PC-3 (cell line): ENCODE results near the gene OSBPL8. TPM values are rescaled to one million over a fixed set of nuclear protein-coding genes. Genes with fewer than 3 reads are reported as not detected.

Experiments
- ATAC-seq: fragments of 200-7000 bp; cut with Tn5 transposase; 2 replicates; pipeline ENCODE4 v1.9.1; 2020; ENCODE audit warnings: mild to moderate bottlenecking, moderate library complexity
- BruUV-seq: library from RNA; stranded (reverse); fragments of 400-500 nt; replicated peaks from 2 replicates; lab custom pipeline; 2021; lab: Mats Ljungman, UMichigan
- CTCF ChIA-PET: fragments of 300-600 bp; sonication (Branson Sonifier 250); formaldehyde crosslinking; loops from one replicate; lab custom pipeline; 2022; ENCODE audit warnings: antibody characterized with exemption; lab: Charles Lee
- POLR2A ChIA-PET: fragments of 300-600 bp; sonication (Branson Sonifier 250); formaldehyde crosslinking; loops from one replicate; lab custom pipeline; 2022; ENCODE audit warnings: antibody characterized with exemption; ENCODE audit not compliant: unreplicated experiment; lab: Charles Lee
- DNase-seq: peaks from one replicate; pipeline ENCODE4 v3.0.0-alpha.2; 2015
- H2AFZ ChIP-seq: fragments of 300-600 bp; sonication (generic); 2 replicates; pipeline ENCODE4 v1.6.0; 2016; ENCODE audit warnings: antibody characterized with exemption, low read length
- H3F3A ChIP-seq: fragments of 300-600 bp; sonication (generic); one replicate; pipeline ENCODE4 v1.6.0; 2017; ENCODE audit warnings: antibody characterized with exemption, low read length, control low read depth, mild to moderate bottlenecking; ENCODE audit not compliant: unreplicated experiment
- H3K27ac ChIP-seq: fragments of 300-600 bp; sonication (generic); 2 replicates; pipeline ENCODE4 v1.5.1; 2016; ENCODE audit warnings: mild to moderate bottlenecking, low read length
- H3K27me3 ChIP-seq: fragments of 300-600 bp; sonication (generic); 2 replicates; pipeline ENCODE4 v1.6.1; 2016; ENCODE audit warnings: low read length, mixed read lengths
- H3K36me3 ChIP-seq: fragments of 300-600 bp; sonication (generic); 2 replicates; pipeline ENCODE4 v1.6.1; 2016; ENCODE audit warnings: low read depth, mixed run types, low read length, mixed read lengths
- H3K4me1 ChIP-seq: fragments of 300-600 bp; sonication (generic); 2 replicates; pipeline ENCODE4 v1.5.1; 2016; ENCODE audit warnings: low read length; ENCODE audit not compliant: insufficient read depth
- H3K4me2 ChIP-seq: fragments of 300-600 bp; sonication (generic); 2 replicates; pipeline ENCODE4 v1.6.0; 2016; ENCODE audit warnings: low read length
- H3K4me3 ChIP-seq: fragments of 300-600 bp; sonication (generic); 2 replicates; pipeline ENCODE4 v1.5.1; 2016; ENCODE audit warnings: mild to moderate bottlenecking, low read length, mixed read lengths
- H3K79me2 ChIP-seq: fragments of 300-600 bp; sonication (generic); 2 replicates; pipeline ENCODE4 v1.6.1; 2017; ENCODE audit warnings: low read length, mixed read lengths
- H3K9ac ChIP-seq: fragments of 300-600 bp; sonication (generic); 2 replicates; pipeline ENCODE4 v1.6.0; 2016; ENCODE audit warnings: mild to moderate bottlenecking, low read length
- H3K9me2 ChIP-seq: fragments of 300-600 bp; sonication (generic); replicated peaks from 2 replicates; pipeline ENCODE4 v1.6.1; 2016; ENCODE audit warnings: mixed run types, low read length, mixed read lengths
- H3K9me3 ChIP-seq: fragments of 300-600 bp; sonication (generic); 2 replicates; pipeline ENCODE4 v1.6.1; 2016; ENCODE audit warnings: low read length, mixed read lengths
- H4K20me1 ChIP-seq: fragments of 300-600 bp; sonication (generic); 2 replicates; pipeline ENCODE4 v1.6.1; 2016; ENCODE audit warnings: low read length, mixed read lengths
- CTCF ChIP-seq: fragments of 300-600 bp; sonication (generic); conservative IDR thresholded peaks from 2 replicates; pipeline ENCODE4 v1.5.1; 2017; ENCODE audit warnings: antibody characterized with exemption, low read depth, mild to moderate bottlenecking, low read length
- EZH2 ChIP-seq: fragments of 300-600 bp; sonication (generic); IDR thresholded peaks from one replicate; pipeline ENCODE4 v1.6.1; 2017; ENCODE audit warnings: antibody characterized with exemption, mild to moderate bottlenecking, low read length; ENCODE audit not compliant: unreplicated experiment
- EZH2phosphoT487 ChIP-seq: fragments of 300-600 bp; sonication (generic); IDR thresholded peaks from 2 replicates; pipeline ENCODE4 v1.6.1; 2018; ENCODE audit warnings: mild to moderate bottlenecking, antibody characterized with exemption, low read length, borderline replicate concordance
- intact Hi-C: fragments of 100-400 bp; cut with micrococcal nuclease; formaldehyde crosslinking; loops from 2 replicates; pipeline ENCODE4 v1.9.0; 2023
- total RNA-seq: library from RNA; depleted of rRNA; stranded (reverse); fragments of >200 nt; gene quantifications from 2 replicates; pipeline ENCODE4 v1.2.3, GENCODE V29; 2014

The OSBPL8 gene
- total RNA-seq, 1 experiment from 2014 or later = 28.5 TPM

- no peak for ATAC-seq
- Histone ChIP-seq H3F3A (no peaks in the 10 kb centered on the region), H3K9me2 (no peaks in the 10 kb centered on the region), H3K4me1 (no peaks in the 10 kb centered on the region), H2AFZ (no peak overlapping the region), H3K27ac (no peak overlapping the region), H3K9ac (no peak overlapping the region), H3K27me3 (no peaks in the 10 kb centered on the region), H3K36me3 (no peaks in the 10 kb centered on the region), H3K4me2 (no peak overlapping the region), H4K20me1 (no peaks in the 10 kb centered on the region), H3K79me2 (no peaks in the 10 kb centered on the region), H3K9me3 (no peaks in the 10 kb centered on the region), H3K4me3 (no peak overlapping the region)
- no peak for DNase-seq
- no TSS peak for BruUV-seq
- TF ChIP-seq EZH2 (no peak), CTCF (no peak), EZH2phosphoT487 (no peak)
- intact Hi-C loops = no loop called here
- ChIA-PET POLR2A (no interaction called here), CTCF (no interaction called here)
These were observed 160.5 kb downstream of the OSBPL8 start for GRCh38 chr12:76399040-76399439.

- H3K36me3 ChIP-seq = no peaks in the 10 kb centered on the region
- H3K4me2 ChIP-seq = no peak overlapping the region
- intact Hi-C loops = no loop called here
- H3K9ac ChIP-seq = no peak overlapping the region
- no peaks in the 10 kb centered on the region for H3K9me2 ChIP-seq
- H3K9me3 ChIP-seq = no peaks in the 10 kb centered on the region
- no TSS peak for BruUV-seq
- H3K4me1 ChIP-seq = no peaks in the 10 kb centered on the region
- H3K27ac ChIP-seq = no peak overlapping the region
- TF ChIP-seq EZH2 = no peak
- no peak for TF ChIP-seq EZH2phosphoT487
- TF ChIP-seq CTCF = no peak
- H3F3A ChIP-seq = no peaks in the 10 kb centered on the region
- H4K20me1 ChIP-seq = no peaks in the 10 kb centered on the region
- no peak for DNase-seq
- ChIA-PET CTCF (no interaction called here), POLR2A (no interaction called here)
- no peaks in the 10 kb centered on the region for H3K27me3 ChIP-seq
- no peak for ATAC-seq
- H3K79me2 ChIP-seq = no peaks in the 10 kb centered on the region
- no peak overlapping the region for H2AFZ ChIP-seq
- H3K4me3 ChIP-seq = no peak overlapping the region
These were observed 161.5 kb downstream of the OSBPL8 start for GRCh38 chr12:76398106-76398505.

GRCh38 chr12:76391461-76391860, 168.1 kb downstream of the OSBPL8 start:
- ATAC-seq = no peak

More at GRCh38 chr12:76391461-76391860, 168.1 kb downstream of the OSBPL8 start:
- Histone ChIP-seq H3F3A (no peaks in the 10 kb centered on the region), H3K9ac (no peak overlapping the region), H3K27me3 (no peaks in the 10 kb centered on the region), H3K4me1 (no peaks in the 10 kb centered on the region), H3K79me2 (no peaks in the 10 kb centered on the region), H3K4me3 (no peak overlapping the region), H3K9me2 (no peaks in the 10 kb centered on the region), H3K36me3 (peaks cover 4% of the 10 kb centered on the region; the same call in 1 of the 2 replicates), H3K27ac (no peak overlapping the region), H3K9me3 (no peaks in the 10 kb centered on the region), H4K20me1 (no peaks in the 10 kb centered on the region), H2AFZ (no peak overlapping the region), H3K4me2 (no peak overlapping the region)
- TF ChIP-seq EZH2phosphoT487 = no peak
- TF ChIP-seq CTCF = no peak
- no peak for TF ChIP-seq EZH2
- BruUV-seq = no TSS peak
- DNase-seq = no peak
- ChIA-PET POLR2A (no interaction called here), CTCF (no interaction called here)
- intact Hi-C loops = no loop called here
